HFFc6 (cell line): ENCODE data around the gene TRIM63. TPM values are rescaled to one million over a fixed set of nuclear protein-coding genes. Genes with fewer than 3 reads are reported as not detected.

Source experiments
- DNase-seq: peaks from one replicate; pipeline ENCODE4 v3.0.0-alpha.2; 2018
- H3K27ac Mint-ChIP-seq: 2 replicates; pipeline ENCODE4 v1.8.0; 2020; ENCODE audit warnings: mild to moderate bottlenecking, mixed read lengths
- H3K27me3 Mint-ChIP-seq: 2 replicates; pipeline ENCODE4 v1.8.0; 2021; ENCODE audit warnings: mild to moderate bottlenecking, moderate library complexity, mixed read lengths; ENCODE audit not compliant: insufficient read depth
- H3K36me3 Mint-ChIP-seq: 2 replicates; pipeline ENCODE4 v1.8.0; 2021; ENCODE audit warnings: low read depth, mixed read lengths
- H3K4me1 Mint-ChIP-seq: 2 replicates; pipeline ENCODE4 v1.8.0; 2020; ENCODE audit warnings: low read depth, mixed read lengths
- H3K4me3 Mint-ChIP-seq: 2 replicates; pipeline ENCODE4 v1.8.0; 2020; ENCODE audit warnings: mild to moderate bottlenecking, moderate library complexity, mixed read lengths
- H3K9me3 Mint-ChIP-seq: 2 replicates; pipeline ENCODE4 v1.8.0; 2020; ENCODE audit warnings: mild to moderate bottlenecking, mixed read lengths
- CTCF ChIP-seq: fragments of 200-600 bp; sonication (generic); IDR thresholded peaks from 2 replicates; pipeline ENCODE4 v1.5.0; 2021; ENCODE audit warnings: antibody characterized with exemption, mild to moderate bottlenecking
- total RNA-seq, 6 experiments: library from RNA; stranded (reverse); fragmentation: NEBNext Ultra II Directional; extraction: Animal tissue kit (Norgen Biotek cat#: 25700); gene quantifications; 2 replicates in 1 of 6; 3 replicates in 5 of 6; pipeline ENCODE4 v1.2.3, GENCODE V29; 2021

Gene TRIM63
- total RNA-seq, 6 experiments from 2014 or later: not detected

DNA sequence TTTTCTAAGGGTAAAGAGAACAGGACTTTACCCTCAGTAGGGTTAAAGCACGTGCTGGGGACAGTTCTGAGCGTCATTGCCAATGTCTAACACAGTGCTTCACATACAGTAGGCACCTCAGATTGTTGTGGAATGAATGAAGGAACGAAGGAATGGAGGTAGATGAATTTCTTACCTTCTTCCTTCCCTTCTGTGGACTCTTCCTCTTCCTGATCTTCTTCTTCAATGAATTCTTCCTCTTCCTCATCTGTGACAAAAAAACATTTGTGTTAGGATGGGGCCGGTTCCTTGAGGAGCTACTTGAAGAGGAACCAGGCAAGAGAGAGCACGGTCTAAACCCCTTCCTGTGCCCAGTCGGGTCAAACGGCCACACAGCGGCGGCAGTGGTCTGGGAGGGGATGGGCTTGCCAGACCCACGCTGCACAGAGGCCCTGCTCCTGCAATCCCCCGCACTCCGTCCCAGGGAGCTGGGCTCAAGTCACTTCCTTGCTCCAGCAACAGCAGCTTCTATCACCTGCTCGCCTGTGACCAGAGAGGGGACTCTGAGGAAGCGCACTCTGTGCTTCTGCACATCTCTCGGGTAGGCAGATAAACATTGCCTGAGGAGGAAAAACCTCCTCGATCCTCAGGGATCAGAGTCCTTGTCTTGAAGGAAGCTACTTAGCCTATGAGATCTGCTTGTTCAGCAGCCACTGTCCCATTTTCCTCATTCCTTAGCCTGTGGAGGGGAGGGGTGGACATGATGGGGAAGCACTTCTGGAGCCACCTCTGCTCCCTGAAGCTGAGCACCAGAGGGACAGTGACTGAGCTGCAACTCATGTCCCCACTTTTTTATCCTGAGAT lies 13.5 kb downstream of the TRIM63 start:
- no peak overlapping the region for H3K4me3 Mint-ChIP-seq
- H3K9me3 Mint-ChIP-seq: no peaks in the 10 kb centered on the region
- DNase-seq: no peak
- no peaks in the 10 kb centered on the region for H3K36me3 Mint-ChIP-seq
- peaks cover 57% of the 10 kb centered on the region for H3K27me3 Mint-ChIP-seq
- H3K4me1 Mint-ChIP-seq: no peaks in the 10 kb centered on the region
- no peak overlapping the region for H3K27ac Mint-ChIP-seq
- no peak for TF ChIP-seq CTCF

DNA sequence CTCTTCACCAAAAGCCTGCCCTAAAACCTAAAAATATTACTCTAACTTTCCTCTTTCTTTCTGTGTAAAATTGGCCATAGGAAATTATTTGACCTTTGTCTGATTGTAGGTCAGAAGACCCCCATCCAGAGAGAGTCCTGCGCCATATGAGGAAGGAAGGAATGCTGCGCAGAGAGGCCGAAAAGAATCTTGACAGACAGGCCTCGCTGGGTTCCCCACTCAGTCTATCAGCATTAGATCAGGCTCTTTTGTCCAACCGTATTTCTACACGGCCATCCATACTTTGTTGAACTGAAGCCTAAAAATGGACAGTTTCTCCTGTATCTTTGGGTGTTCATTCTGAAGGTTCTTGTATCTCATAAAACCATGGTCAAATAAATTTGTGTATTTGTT lies 17.2 kb downstream of the TRIM63 start:
- H3K27ac Mint-ChIP-seq: no peak overlapping the region
- no peak overlapping the region for H3K4me3 Mint-ChIP-seq
- H3K9me3 Mint-ChIP-seq: no peaks in the 10 kb centered on the region
- DNase-seq: no peak
- H3K27me3 Mint-ChIP-seq: peaks cover 63% of the 10 kb centered on the region
- no peak for TF ChIP-seq CTCF
- no peaks in the 10 kb centered on the region for H3K4me1 Mint-ChIP-seq
- no peaks in the 10 kb centered on the region for H3K36me3 Mint-ChIP-seq

DNA sequence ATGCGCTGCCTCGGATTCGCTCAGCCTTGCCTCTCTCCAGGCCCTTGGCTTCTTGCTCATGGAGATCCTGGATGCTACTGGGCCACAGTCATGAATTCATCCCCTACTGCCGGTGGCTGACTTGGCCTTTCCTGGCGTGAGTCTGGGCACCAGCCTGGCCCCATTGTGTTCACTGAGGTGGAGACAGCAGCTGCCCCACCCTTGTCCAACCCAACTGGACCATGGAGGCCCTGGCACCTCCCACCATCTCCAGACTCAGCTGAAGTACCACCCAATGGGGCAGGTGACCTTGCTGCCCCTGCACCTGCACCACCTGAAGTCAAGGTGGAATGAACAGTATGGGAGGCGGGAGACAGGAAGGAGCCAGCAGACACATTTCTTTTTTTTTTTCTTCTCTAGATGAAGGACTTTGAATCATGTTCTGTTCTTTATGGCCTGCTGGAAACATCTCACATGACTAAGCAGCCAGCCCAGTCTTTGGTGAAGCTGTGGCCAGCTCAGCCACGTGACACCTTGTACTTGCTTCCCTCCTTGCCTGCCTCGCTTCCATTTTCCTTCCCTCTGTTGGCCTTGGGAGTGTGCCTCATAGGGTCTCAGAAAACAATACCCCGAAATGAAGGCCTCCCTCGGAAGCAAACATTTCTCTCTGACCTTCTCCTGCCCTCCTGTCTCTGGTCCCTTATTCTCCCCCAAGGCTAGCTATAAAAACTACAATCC lies 17.7 kb downstream of the TRIM63 start:
- no peak for TF ChIP-seq CTCF
- Mint-ChIP-seq H3K4me1 (no peaks in the 10 kb centered on the region), H3K4me3 (no peak overlapping the region), H3K36me3 (no peaks in the 10 kb centered on the region), H3K9me3 (no peaks in the 10 kb centered on the region), H3K27ac (no peak overlapping the region), H3K27me3 (peaks cover 68% of the 10 kb centered on the region)
- DNase-seq: peak; percentile 44

DNA sequence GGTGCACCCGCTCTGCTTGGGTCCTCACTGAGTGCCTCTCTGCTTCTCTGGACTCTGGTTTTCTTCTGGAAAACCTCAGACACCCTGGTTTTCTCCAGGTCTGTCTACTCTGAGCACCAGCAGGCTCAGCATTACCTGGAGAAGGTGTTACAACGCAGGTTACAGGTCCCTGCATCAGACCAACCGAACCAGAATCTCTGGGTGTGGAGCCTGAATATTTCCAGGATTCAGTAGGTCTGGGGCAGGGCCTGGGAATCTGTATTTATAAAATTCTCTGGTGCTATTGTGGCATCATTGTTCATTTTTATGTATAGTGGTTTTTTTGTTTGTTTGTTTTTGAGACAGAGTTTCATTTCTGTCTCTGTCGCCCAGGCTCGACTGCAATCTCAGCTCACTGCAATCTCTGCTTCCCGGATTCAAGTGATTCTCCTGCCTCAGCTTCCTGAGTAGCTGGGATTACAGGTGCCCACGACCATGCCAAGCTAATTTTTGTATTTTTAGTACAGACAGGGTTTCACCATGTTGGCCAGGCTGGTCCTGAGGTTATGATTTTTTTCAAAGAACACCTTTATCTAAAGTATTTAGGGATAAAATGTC lies 20.1 kb downstream of the TRIM63 start:
- Mint-ChIP-seq H3K36me3 (no peaks in the 10 kb centered on the region), H3K27me3 (peaks cover 65% of the 10 kb centered on the region), H3K27ac (no peak overlapping the region), H3K9me3 (no peaks in the 10 kb centered on the region), H3K4me1 (no peaks in the 10 kb centered on the region), H3K4me3 (no peak overlapping the region)
- TF ChIP-seq CTCF: no peak
- no peak for DNase-seq

DNA sequence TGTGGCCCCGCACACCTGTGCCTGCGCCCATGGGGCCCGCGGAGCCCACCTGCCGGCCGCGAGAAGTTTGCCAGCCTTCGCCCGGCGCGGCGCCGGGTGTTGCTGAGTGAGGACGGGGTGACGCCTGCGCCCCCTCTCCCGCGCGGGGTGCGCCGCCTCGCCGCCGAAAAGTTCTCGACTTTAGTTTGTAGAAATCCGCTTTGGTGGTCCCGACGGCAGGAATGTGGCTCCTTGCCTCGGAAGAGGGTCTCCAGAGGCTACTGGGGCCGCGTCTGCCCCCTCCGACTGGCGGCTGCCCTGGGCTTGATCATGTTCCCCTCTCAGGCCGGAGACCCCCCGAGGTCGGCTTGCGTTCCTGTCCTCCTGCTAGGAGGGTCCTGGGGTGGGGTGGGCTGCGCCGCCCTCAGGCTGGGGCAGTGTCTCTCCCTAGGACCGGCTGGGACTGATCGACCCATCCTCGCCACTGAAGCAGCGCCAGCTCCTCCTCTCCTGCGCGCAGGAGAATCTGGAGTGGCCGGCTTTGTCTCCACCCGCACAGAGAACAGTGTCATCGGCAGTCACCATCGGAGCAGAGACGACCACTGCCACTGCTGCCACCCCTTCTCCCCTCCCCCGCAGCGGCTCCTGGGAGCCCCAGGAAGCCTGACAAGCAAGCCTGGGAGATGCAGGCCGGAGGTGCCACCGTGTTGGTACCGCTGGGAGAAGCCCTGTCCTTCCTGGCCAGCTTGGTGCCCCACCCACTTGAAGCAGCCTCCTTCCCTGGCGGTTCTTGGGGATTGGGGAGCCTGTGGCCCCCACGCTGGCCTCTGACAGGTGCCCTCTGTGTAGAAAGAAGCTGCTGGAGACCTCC lies 21.0 kb downstream of the TRIM63 start:
- no peak overlapping the region for H3K4me3 Mint-ChIP-seq
- DNase-seq: no peak
- no peaks in the 10 kb centered on the region for H3K36me3 Mint-ChIP-seq
- no peaks in the 10 kb centered on the region for H3K4me1 Mint-ChIP-seq
- TF ChIP-seq CTCF: 0 out of 2 replicates have a peak, but pooled peaks have one; percentile 7
- H3K27me3 Mint-ChIP-seq: peaks cover 63% of the 10 kb centered on the region
- no peak overlapping the region for H3K27ac Mint-ChIP-seq
- no peaks in the 10 kb centered on the region for H3K9me3 Mint-ChIP-seq
